SU-DHL-6 (cell line): Measurements from ENCODE around the gene PIF1.

Experiments
- EZH2phosphoT487 ChIP-seq: fragments of 200-600 bp; sonication (generic), shearing (Covaris generic); conservative IDR thresholded peaks from 2 replicates; pipeline ENCODE4 v1.6.1; 2018; ENCODE audit warnings: mild to moderate bottlenecking, antibody characterized with exemption, low read length, moderate library complexity, mixed read lengths
- TF ChIP-seq, protein P1 (sequence below): fragments of 200-600 bp; sonication (generic); IDR thresholded peaks from one replicate; pipeline ENCODE4 v1.5.1; 2017; ENCODE audit warnings: antibody characterized with exemption, mild to moderate bottlenecking, low read length, moderate library complexity; ENCODE audit not compliant: insufficient read depth, poor library complexity, severe bottlenecking

DNA sequence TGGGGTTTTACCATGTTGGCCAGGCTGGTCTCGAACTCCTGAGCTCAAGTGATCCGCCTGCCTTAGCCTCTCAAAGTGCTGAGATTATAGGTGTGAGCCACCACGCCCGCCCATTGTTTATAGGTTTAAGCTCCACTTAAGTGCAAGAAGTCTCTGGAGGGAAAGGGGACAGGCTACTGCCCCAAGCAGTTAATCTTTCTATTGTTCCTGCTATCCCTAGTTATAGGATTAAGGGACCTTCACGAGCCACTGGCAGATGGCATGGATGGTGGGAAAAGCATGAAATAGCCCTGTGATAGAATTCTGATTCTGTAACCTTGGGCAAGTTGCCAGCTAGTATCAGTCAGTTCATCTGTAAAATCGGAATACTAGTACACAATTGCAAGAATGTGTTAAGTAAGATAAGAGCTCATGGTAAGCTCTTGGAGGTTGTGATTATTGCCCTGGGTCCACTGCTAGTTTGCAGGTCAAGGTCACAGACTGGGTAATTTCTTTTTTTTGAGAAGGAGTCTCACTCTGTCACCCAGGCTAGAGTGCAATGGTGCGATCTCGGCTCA, 44.8 kb downstream of the PIF1 start:
- TF ChIP-seq, protein P1, sequence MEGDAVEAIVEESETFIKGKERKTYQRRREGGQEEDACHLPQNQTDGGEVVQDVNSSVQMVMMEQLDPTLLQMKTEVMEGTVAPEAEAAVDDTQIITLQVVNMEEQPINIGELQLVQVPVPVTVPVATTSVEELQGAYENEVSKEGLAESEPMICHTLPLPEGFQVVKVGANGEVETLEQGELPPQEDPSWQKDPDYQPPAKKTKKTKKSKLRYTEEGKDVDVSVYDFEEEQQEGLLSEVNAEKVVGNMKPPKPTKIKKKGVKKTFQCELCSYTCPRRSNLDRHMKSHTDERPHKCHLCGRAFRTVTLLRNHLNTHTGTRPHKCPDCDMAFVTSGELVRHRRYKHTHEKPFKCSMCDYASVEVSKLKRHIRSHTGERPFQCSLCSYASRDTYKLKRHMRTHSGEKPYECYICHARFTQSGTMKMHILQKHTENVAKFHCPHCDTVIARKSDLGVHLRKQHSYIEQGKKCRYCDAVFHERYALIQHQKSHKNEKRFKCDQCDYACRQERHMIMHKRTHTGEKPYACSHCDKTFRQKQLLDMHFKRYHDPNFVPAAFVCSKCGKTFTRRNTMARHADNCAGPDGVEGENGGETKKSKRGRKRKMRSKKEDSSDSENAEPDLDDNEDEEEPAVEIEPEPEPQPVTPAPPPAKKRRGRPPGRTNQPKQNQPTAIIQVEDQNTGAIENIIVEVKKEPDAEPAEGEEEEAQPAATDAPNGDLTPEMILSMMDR = no peak
- TF ChIP-seq EZH2phosphoT487 = no peak
